ENCODE measurements around the gene NUP210. TPM values are rescaled to one million over a fixed set of nuclear protein-coding genes. Genes with fewer than 3 reads are reported as not detected.

The NUP210 gene
- total RNA-seq, 3 donors from 2014 or later (not counting 1 experiment from before 2014, with no cell fraction given), result 156 to 194 (median 179) TPM

- Histone ChIP-seq H3K4me3 (ENCODE audit: low read length) (no peak overlapping the region), H3K27me3 (ENCODE audit: control insufficient read depth, insufficient read depth, low read length) (no peaks in the 10 kb centered on the region), H3K27ac (ENCODE audit: low read length) (no peak overlapping the region), H3K4me1 (ENCODE audit: control insufficient read depth, insufficient read depth, low read length) (peaks cover 38% of the 10 kb centered on the region), H3K9me3 (ENCODE audit: control insufficient read depth, insufficient read depth, low read length) (peaks cover 23% of the 10 kb centered on the region), H3K36me3 (ENCODE audit: control insufficient read depth, insufficient read depth, low read length) (peaks cover 5% of the 10 kb centered on the region)
- WGBS (ENCODE audit: insufficient coverage), result 100% methylated on average over 1 of the region's 1 CpG
- intact Hi-C loops (cut with micrococcal nuclease), result no loop called here
- ATAC-seq (no peak), DNase-seq (no peak)
- Mint-ChIP-seq H3K9me3 (peaks cover 0 to 4% of the 10 kb centered on the region in 2 donors), H3K27ac (peak overlapping the region; percentile 72 to 75), H3K4me3 (no peak overlapping the region), H3K36me3 (no peaks in the 10 kb centered on the region), H3K27me3 (ENCODE audit: low read depth in 2 of 2) (no peaks in the 10 kb centered on the region), H3K4me1 (peaks cover 41 to 55% of the 10 kb centered on the region in 2 donors)
- TF ChIP-seq CTCF (IDR thresholded peaks at IDR 0.05), result no peak
These were observed 14.5 kb downstream of the NUP210 start for GRCh38 chr3:13405614-13406013.

- Histone ChIP-seq H3K4me3 (ENCODE audit: low read length) (no peak overlapping the region), H3K36me3 (ENCODE audit: control insufficient read depth, insufficient read depth, low read length) (peaks cover 5% of the 10 kb centered on the region), H3K27me3 (ENCODE audit: control insufficient read depth, insufficient read depth, low read length) (no peaks in the 10 kb centered on the region), H3K4me1 (ENCODE audit: control insufficient read depth, insufficient read depth, low read length) (peaks cover 35% of the 10 kb centered on the region), H3K9me3 (ENCODE audit: control insufficient read depth, insufficient read depth, low read length) (peaks cover 23% of the 10 kb centered on the region), H3K27ac (ENCODE audit: low read length) (no peak overlapping the region)
- TF ChIP-seq CTCF (IDR thresholded peaks at IDR 0.05), result no peak
- no peaks in the 10 kb centered on the region for H3K27me3 Mint-ChIP-seq (ENCODE audit: low read depth in 2 of 2)
- no peaks in the 10 kb centered on the region for H3K36me3 Mint-ChIP-seq
- ATAC-seq, result no peak
- peaks cover 0 to 4% of the 10 kb centered on the region in 2 donors for H3K9me3 Mint-ChIP-seq
- intact Hi-C loops (cut with micrococcal nuclease), result no loop called here
- H3K27ac Mint-ChIP-seq, result peak overlapping the region; percentile 72 to 75
- peaks cover 41 to 61% of the 10 kb centered on the region in 2 donors for H3K4me1 Mint-ChIP-seq
- H3K4me3 Mint-ChIP-seq, result no peak overlapping the region
- 92% methylated on average over 9 of the region's 9 CpGs for WGBS (ENCODE audit: insufficient coverage)
- no peak for DNase-seq
These were observed 15.3 kb downstream of the NUP210 start for GRCh38 chr3:13404626-13405452.

DNA sequence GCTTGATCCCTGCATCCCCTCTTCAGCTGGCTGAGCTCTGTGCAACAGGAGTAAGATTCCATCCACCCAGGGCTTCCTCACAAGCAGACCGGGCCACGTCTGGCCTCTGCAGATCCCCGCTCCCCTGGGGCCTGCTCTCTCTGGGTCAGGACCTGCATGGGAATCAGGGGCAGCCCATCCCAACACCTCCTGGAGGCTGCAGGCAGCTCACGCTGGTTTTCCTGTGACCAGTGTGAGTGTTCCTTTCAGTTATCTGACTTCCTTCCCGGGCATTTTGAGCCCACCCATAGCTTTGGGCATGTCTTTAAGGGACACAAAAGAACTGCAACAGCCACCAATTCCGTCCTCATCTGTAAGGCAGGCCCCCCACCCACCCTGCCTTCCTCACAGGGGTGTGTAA is 16.3 kb downstream of the NUP210 start:
- H3K9me3 Mint-ChIP-seq, result peaks cover 0 to 4% of the 10 kb centered on the region in 2 donors
- no peak for ATAC-seq
- whole genome bisulfite sequencing (ENCODE audit: insufficient coverage), result 85% methylated on average over 6 of the region's 6 CpGs
- intact Hi-C loops (cut with micrococcal nuclease), result no loop called here
- no peak for DNase-seq
- no peak for TF ChIP-seq CTCF (IDR thresholded peaks at IDR 0.05)
- H3K4me1 Mint-ChIP-seq, result peaks cover 41 to 61% of the 10 kb centered on the region in 2 donors
- H3K27ac Mint-ChIP-seq, result peak overlapping the region; percentile 72 to 75
- no peaks in the 10 kb centered on the region for H3K27me3 Mint-ChIP-seq (ENCODE audit: low read depth in 2 of 2)
- Histone ChIP-seq H3K9me3 (ENCODE audit: control insufficient read depth, insufficient read depth, low read length) (peaks cover 20% of the 10 kb centered on the region), H3K36me3 (ENCODE audit: control insufficient read depth, insufficient read depth, low read length) (peaks cover 9% of the 10 kb centered on the region), H3K27ac (ENCODE audit: low read length) (no peak overlapping the region), H3K4me3 (ENCODE audit: low read length) (no peak overlapping the region), H3K4me1 (ENCODE audit: control insufficient read depth, insufficient read depth, low read length) (peaks cover 32% of the 10 kb centered on the region), H3K27me3 (ENCODE audit: control insufficient read depth, insufficient read depth, low read length) (no peaks in the 10 kb centered on the region)
- no peak overlapping the region for H3K4me3 Mint-ChIP-seq
- no peaks in the 10 kb centered on the region for H3K36me3 Mint-ChIP-seq

Data from natural killer cell (primary cell).